Esophagus squamous epithelium (tissue), 5 donors: ENCODE results near the gene PYROXD2. TPM values are rescaled to one million over a fixed set of nuclear protein-coding genes. Genes with fewer than 3 reads are reported as not detected.
"Not testable (repeated sequence)": the region's sequence is repeated elsewhere in the genome, so short reads cannot be mapped to it uniquely, and the experiment has no call there.

ENCODE experiments used
- DNase-seq: peaks from one replicate; lab custom pipeline; 2025; lab: John Stamatoyannopoulos, UW
- H3K27ac ChIP-seq, 4 donors: fragments of 200-600 bp; sonication (generic); one replicate each; pipeline ENCODE4 v1.5.1; 2016 to 2019; ENCODE audit warnings: mild to moderate bottlenecking in 1 of 4
- H3K27me3 ChIP-seq, 4 donors: fragments of 200-600 bp; sonication (generic); 1 replicate in 3 of 4; 2 replicates in 1 of 4; pipeline versions ENCODE4 v1.5.1 to v1.6.0; 2017 to 2021; ENCODE audit warnings: antibody characterized with exemption in 1 of 4
- H3K36me3 ChIP-seq, 3 donors: fragments of 200-600 bp; sonication (generic); one replicate each; pipeline ENCODE4 v1.5.1; 2016 to 2019
- H3K4me1 ChIP-seq, 3 donors: fragments of 200-600 bp; sonication (generic); one replicate each; pipeline ENCODE4 v1.5.1; 2017 to 2019
- H3K4me3 ChIP-seq, 4 donors: fragments of 200-600 bp; sonication (generic); 1 replicate in 3 of 4; 2 replicates in 1 of 4; pipeline ENCODE4 v1.5.1; 2016 to 2019; ENCODE audit warnings: mild to moderate bottlenecking in 2 of 4, moderate library complexity in 1 of 4
- H3K9me3 ChIP-seq, 3 donors: fragments of 200-600 bp; sonication (generic); one replicate each; pipeline ENCODE4 v1.5.1; 2016 to 2019
- POLR2A ChIP-seq, 4 donors: fragments of 450-650 bp; IDR thresholded peaks; one replicate each; pipeline ENCODE4 v1.6.1; 2017; ENCODE audit warnings: antibody characterized with exemption in 4 of 4, mild to moderate bottlenecking in 4 of 4, moderate library complexity in 3 of 4
- WGBS, 2 donors: methylation state at CpG; one replicate each; pipeline ENCODE4 v1.1.5; 2018; 5-methylcytosine and 5-hydroxymethylcytosine counted together
- intact Hi-C: fragments of 100-400 bp; cut with DNase I; formaldehyde crosslinking; loops from one replicate; pipeline ENCODE4 v1.15.0; 2022
- total RNA-seq, 4 donors: library from RNA; depleted of rRNA; stranded (reverse); fragments of >200 nt; gene quantifications; one replicate each; pipeline ENCODE4 v1.1.0, GENCODE V29; 2016
- TF ChIP-seq, protein P1 (sequence below), 6 experiments: fragments of 450-650 bp in 4 of 6; fragments of 200-600 bp in 2 of 6; sonication (generic) in 2 of 6; IDR thresholded peaks; one replicate each; pipeline ENCODE4 v1.5.1; 2016 to 2019; ENCODE audit warnings: antibody characterized with exemption in 6 of 6, mild to moderate bottlenecking in 4 of 6, moderate library complexity in 4 of 6
- donor health status: DM: yes; HTN: yes; CAD: no.

The PYROXD2 gene
- total RNA-seq, 4 donors from 2014 or later, result 1.6 to 7.7 (median 3.9) TPM

DNA sequence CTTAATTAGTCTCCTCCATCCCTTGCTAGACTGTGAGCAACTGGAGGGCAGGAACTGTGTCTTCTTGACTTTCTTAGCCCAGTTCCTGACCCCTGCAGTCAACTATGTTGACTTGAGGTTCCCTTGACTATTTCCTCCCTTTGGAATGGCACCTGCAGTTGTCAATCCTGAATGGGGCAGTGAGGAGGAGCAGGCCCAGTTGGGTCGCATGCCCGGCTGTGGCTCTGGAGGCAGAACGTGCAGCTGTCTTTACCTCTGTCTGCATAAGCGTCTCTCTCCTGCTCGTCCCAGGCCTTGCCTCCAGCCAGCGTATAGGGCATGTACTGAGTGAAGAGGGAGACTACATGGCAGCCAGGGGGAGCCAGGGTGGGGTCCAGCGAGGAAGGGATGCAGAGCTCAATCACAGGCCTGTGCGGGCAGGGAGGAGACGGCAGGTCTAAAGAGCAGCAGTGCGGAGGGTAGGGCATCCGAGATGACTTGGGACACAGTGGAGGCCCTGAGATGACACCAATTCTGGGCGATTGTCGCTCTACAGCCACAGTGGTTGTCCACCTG is 26.8 kb downstream of the PYROXD2 start:
- WGBS, 2 donors, result 95 to 97% methylated on average over 6 to 7 of the region's 13 CpGs
- no peak for TF ChIP-seq POLR2A (IDR thresholded peaks at IDR 0.05)
- TF ChIP-seq, protein P1, sequence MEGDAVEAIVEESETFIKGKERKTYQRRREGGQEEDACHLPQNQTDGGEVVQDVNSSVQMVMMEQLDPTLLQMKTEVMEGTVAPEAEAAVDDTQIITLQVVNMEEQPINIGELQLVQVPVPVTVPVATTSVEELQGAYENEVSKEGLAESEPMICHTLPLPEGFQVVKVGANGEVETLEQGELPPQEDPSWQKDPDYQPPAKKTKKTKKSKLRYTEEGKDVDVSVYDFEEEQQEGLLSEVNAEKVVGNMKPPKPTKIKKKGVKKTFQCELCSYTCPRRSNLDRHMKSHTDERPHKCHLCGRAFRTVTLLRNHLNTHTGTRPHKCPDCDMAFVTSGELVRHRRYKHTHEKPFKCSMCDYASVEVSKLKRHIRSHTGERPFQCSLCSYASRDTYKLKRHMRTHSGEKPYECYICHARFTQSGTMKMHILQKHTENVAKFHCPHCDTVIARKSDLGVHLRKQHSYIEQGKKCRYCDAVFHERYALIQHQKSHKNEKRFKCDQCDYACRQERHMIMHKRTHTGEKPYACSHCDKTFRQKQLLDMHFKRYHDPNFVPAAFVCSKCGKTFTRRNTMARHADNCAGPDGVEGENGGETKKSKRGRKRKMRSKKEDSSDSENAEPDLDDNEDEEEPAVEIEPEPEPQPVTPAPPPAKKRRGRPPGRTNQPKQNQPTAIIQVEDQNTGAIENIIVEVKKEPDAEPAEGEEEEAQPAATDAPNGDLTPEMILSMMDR (IDR thresholded peaks at IDR 0.05), result no peak
- no peak overlapping the region for H3K4me3 ChIP-seq
- intact Hi-C loops, result no loop called here
- peaks cover 0 to 20% (median 16%) of the 10 kb centered on the region in 3 donors for H3K4me1 ChIP-seq
- H3K27me3 ChIP-seq, result no peaks in the 10 kb centered on the region
- H3K27ac ChIP-seq, result no peak overlapping the region
- no peaks in the 10 kb centered on the region for H3K9me3 ChIP-seq
- no peak for DNase-seq
- peaks cover 0 to 19% (median 0%) of the 10 kb centered on the region in 3 donors for H3K36me3 ChIP-seq

- no peak overlapping the region for H3K27ac ChIP-seq
- H3K4me3 ChIP-seq, result no peak overlapping the region
- WGBS, 2 donors, result 80 to 96% methylated on average over 4 of the region's 9 CpGs
- no peaks in the 10 kb centered on the region for H3K9me3 ChIP-seq
- no peaks in the 10 kb centered on the region for H3K4me1 ChIP-seq
- peaks cover 0 to 32% (median 0%) of the 10 kb centered on the region in 3 donors for H3K36me3 ChIP-seq
- intact Hi-C loops, result no loop called here
- TF ChIP-seq, protein P1 (IDR thresholded peaks at IDR 0.05), result no peak
- no peak for TF ChIP-seq POLR2A (IDR thresholded peaks at IDR 0.05)
- no peaks in the 10 kb centered on the region for H3K27me3 ChIP-seq
- DNase-seq, result no peak
Measured at GRCh38 chr10:98384531-98385133, 30.4 kb downstream of the PYROXD2 start.

- no peak overlapping the region for H3K27ac ChIP-seq
- intact Hi-C loops, result no loop called here
- H3K4me1 ChIP-seq, result no peaks in the 10 kb centered on the region
- no peaks in the 10 kb centered on the region for H3K9me3 ChIP-seq
- no peak for TF ChIP-seq POLR2A (IDR thresholded peaks at IDR 0.05)
- TF ChIP-seq, protein P1 (IDR thresholded peaks at IDR 0.05), result no peak
- no peaks in the 10 kb centered on the region for H3K27me3 ChIP-seq
- 96 to 100% methylated on average over 1 to 4 of the region's 6 CpGs for WGBS, 2 donors
- no peak for DNase-seq
- H3K4me3 ChIP-seq, result no peak overlapping the region
- H3K36me3 ChIP-seq, result peaks cover 0 to 32% (median 0%) of the 10 kb centered on the region in 3 donors
Measured at GRCh38 chr10:98383869-98384268, 31.1 kb downstream of the PYROXD2 start.

DNA sequence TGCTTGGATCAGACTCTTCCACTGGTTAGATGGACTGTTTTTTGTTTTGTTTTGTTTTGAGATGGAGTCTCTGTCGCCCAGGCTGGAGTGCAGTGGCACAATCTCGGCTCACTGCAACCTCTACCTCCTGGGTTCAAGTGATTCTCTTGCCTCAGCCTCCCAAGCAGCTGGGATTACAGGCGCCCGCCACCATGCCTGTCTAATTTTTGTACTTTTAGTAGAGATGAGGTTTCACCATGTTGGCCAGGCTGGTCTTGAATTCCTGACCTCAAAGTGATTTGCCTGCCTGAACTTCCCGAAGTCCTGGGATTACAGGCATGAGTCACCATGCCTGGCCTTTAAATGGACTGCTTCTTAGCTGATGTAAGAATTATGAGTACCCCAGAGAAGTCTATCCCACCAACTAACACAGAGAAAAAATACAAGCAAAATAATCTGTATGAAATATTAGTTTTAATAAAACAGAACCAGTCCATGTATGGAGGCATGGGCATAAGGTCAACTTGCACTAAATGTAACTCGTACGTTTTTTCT is 31.8 kb downstream of the PYROXD2 start:
- WGBS, 2 donors, result 74 to 92% methylated on average over 5 to 6 of the region's 7 CpGs
- H3K27me3 ChIP-seq, DNase-seq, intact Hi-C loops, H3K27ac ChIP-seq, H3K4me3 ChIP-seq, H3K4me1 ChIP-seq, H3K9me3 ChIP-seq: not testable (repeated sequence)
- peaks cover 0 to 30% (median 0%) of the 10 kb centered on the region in 3 donors for H3K36me3 ChIP-seq

DNA sequence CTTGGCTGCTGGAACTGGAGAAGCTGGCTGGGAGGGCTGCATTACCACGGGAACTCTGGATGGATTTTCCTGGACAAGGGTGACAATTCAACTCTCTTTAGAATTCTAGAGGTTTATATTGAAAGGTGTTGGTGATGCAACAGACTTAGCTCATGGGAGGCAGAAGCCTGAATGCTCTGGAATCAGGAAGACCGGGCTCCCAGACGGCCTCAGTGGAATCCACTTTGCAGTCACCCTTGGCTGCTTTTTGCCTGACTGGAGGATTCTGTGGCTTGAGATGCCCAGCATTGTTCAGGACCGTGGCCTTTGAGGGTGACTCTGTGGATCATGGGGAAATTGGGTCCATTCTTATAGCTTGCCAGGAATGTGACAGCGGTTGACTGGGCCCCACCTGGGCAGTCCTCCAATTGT is 32.3 kb downstream of the PYROXD2 start:
- no peak for DNase-seq
- H3K27ac ChIP-seq, result no peak overlapping the region
- TF ChIP-seq POLR2A (IDR thresholded peaks at IDR 0.05), result no peak
- TF ChIP-seq, protein P1 (IDR thresholded peaks at IDR 0.05), result no peak
- H3K27me3 ChIP-seq, result no peaks in the 10 kb centered on the region
- no peaks in the 10 kb centered on the region for H3K4me1 ChIP-seq
- no peak overlapping the region for H3K4me3 ChIP-seq
- H3K9me3 ChIP-seq, result no peaks in the 10 kb centered on the region
- intact Hi-C loops, result no loop called here
- 79 to 83% methylated on average over 3 to 4 of the region's 5 CpGs for WGBS, 2 donors
- peaks cover 0 to 28% (median 0%) of the 10 kb centered on the region in 3 donors for H3K36me3 ChIP-seq
